Endothelial cell (in vitro differentiated cells): ENCODE measurements around the gene CTDP1. TPM values are rescaled to one million over a fixed set of nuclear protein-coding genes. Genes with fewer than 3 reads are reported as not detected.

Experiments used
- DNase-seq: peaks from one replicate; pipeline ENCODE4 v3.0.0; 2021; ENCODE audit warnings: low spot score
- H3K27ac Mint-ChIP-seq: one replicate; pipeline ENCODE4 v1.8.0; 2021; ENCODE audit warnings: mixed read lengths, inconsistent platforms; ENCODE audit not compliant: unreplicated experiment
- H3K27me3 Mint-ChIP-seq: one replicate; pipeline ENCODE4 v1.8.0; 2021; ENCODE audit warnings: mild to moderate bottlenecking, moderate library complexity, mixed read lengths, inconsistent platforms; ENCODE audit not compliant: unreplicated experiment
- H3K36me3 Mint-ChIP-seq: one replicate; pipeline ENCODE4 v1.8.0; 2021; ENCODE audit warnings: mild to moderate bottlenecking, low read depth, mixed read lengths, inconsistent platforms; ENCODE audit not compliant: unreplicated experiment
- H3K4me1 Mint-ChIP-seq: one replicate; pipeline ENCODE4 v1.8.0; 2021; ENCODE audit warnings: mild to moderate bottlenecking, mixed read lengths, inconsistent platforms; ENCODE audit not compliant: unreplicated experiment
- H3K4me3 Mint-ChIP-seq: one replicate; pipeline ENCODE4 v1.8.0; 2021; ENCODE audit warnings: mild to moderate bottlenecking, mixed read lengths, inconsistent platforms; ENCODE audit not compliant: unreplicated experiment
- H3K9me3 Mint-ChIP-seq: one replicate; pipeline ENCODE4 v1.8.0; 2021; ENCODE audit warnings: mixed read lengths, inconsistent platforms; ENCODE audit not compliant: unreplicated experiment
- CTCF ChIP-seq: fragments of 200-600 bp; sonication (generic); IDR thresholded peaks from one replicate; pipeline ENCODE4 v1.5.0; 2021; ENCODE audit warnings: antibody characterized with exemption; ENCODE audit not compliant: unreplicated experiment
- total RNA-seq: library from RNA; stranded (reverse); fragmentation: NEBNext Ultra II Directional; extraction: Animal tissue kit (Norgen Biotek cat#: 25700); gene quantifications from one replicate; pipeline ENCODE4 v1.2.1, GENCODE V29; 2021; ENCODE audit not compliant: unreplicated experiment

The CTDP1 gene
- total RNA-seq, 1 donor from 2014 or later: 34.2 TPM

- no peaks in the 10 kb centered on the region for H3K9me3 Mint-ChIP-seq
- H3K4me1 Mint-ChIP-seq: no peaks in the 10 kb centered on the region
- no peak for DNase-seq
- no peak overlapping the region for H3K4me3 Mint-ChIP-seq
- no peak overlapping the region for H3K27ac Mint-ChIP-seq
- peaks cover 4% of the 10 kb centered on the region for H3K36me3 Mint-ChIP-seq
- H3K27me3 Mint-ChIP-seq: peaks cover 9% of the 10 kb centered on the region
- no peak for TF ChIP-seq CTCF
Observed at GRCh38 chr18:79778291-79778791, 98.7 kb downstream of the CTDP1 start.

- Mint-ChIP-seq H3K27me3 (peaks cover 9% of the 10 kb centered on the region), H3K4me3 (no peak overlapping the region), H3K27ac (no peak overlapping the region), H3K36me3 (peaks cover 4% of the 10 kb centered on the region), H3K4me1 (no peaks in the 10 kb centered on the region), H3K9me3 (no peaks in the 10 kb centered on the region)
- DNase-seq: no peak
- TF ChIP-seq CTCF: no peak
Observed at GRCh38 chr18:79779021-79779699, 99.6 kb downstream of the CTDP1 start.

- Mint-ChIP-seq H3K4me3 (no peak overlapping the region), H3K27me3 (peaks cover 13% of the 10 kb centered on the region), H3K9me3 (no peaks in the 10 kb centered on the region), H3K4me1 (no peaks in the 10 kb centered on the region), H3K36me3 (peaks cover 4% of the 10 kb centered on the region), H3K27ac (no peak overlapping the region)
- TF ChIP-seq CTCF: no peak
- no peak for DNase-seq
Observed at GRCh38 chr18:79779700-79780190, 100.1 kb downstream of the CTDP1 start.

- Mint-ChIP-seq H3K27me3 (peaks cover 14% of the 10 kb centered on the region), H3K27ac (no peak overlapping the region), H3K4me3 (no peak overlapping the region), H3K4me1 (no peaks in the 10 kb centered on the region), H3K36me3 (peaks cover 4% of the 10 kb centered on the region), H3K9me3 (no peaks in the 10 kb centered on the region)
- DNase-seq: no peak
- TF ChIP-seq CTCF: no peak
Observed at GRCh38 chr18:79780547-79780946, 100.9 kb downstream of the CTDP1 start.

- Mint-ChIP-seq H3K36me3 (peaks cover 4% of the 10 kb centered on the region), H3K4me3 (no peak overlapping the region), H3K27ac (no peak overlapping the region), H3K27me3 (peaks cover 12% of the 10 kb centered on the region), H3K4me1 (no peaks in the 10 kb centered on the region), H3K9me3 (no peaks in the 10 kb centered on the region)
- no peak for TF ChIP-seq CTCF
- no peak for DNase-seq
Observed at GRCh38 chr18:79781331-79781941, 101.8 kb downstream of the CTDP1 start.
